Colonic mucosa (tissue), 4 donors: ENCODE measurements around the gene TMEM131. TPM values are rescaled to one million over a fixed set of nuclear protein-coding genes. Genes with fewer than 3 reads are reported as not detected.
"Not testable (repeated sequence)": the region's sequence is repeated elsewhere in the genome, so short reads cannot be mapped to it uniquely, and the experiment has no call there.

ENCODE experiments used
- DNase-seq: peaks from one replicate; pipeline ENCODE4 v3.0.0-alpha.2; 2020
- H3K27ac ChIP-seq: fragments of 200-600 bp; one replicate; pipeline ENCODE4 v1.8.0; 2021
- H3K27me3 ChIP-seq: fragments of 200-600 bp; one replicate; pipeline ENCODE4 v1.8.0; 2021
- H3K36me3 ChIP-seq: fragments of 200-600 bp; one replicate; pipeline ENCODE4 v1.8.0; 2021
- H3K4me1 ChIP-seq: fragments of 200-600 bp; one replicate; pipeline ENCODE4 v1.8.0; 2021; ENCODE audit warnings: mild to moderate bottlenecking
- H3K4me3 ChIP-seq: fragments of 200-600 bp; one replicate; pipeline ENCODE4 v1.8.0; 2021
- H3K9ac ChIP-seq, 2 donors: one replicate each; pipeline ENCODE4 v1.7.0; 2013; ENCODE audit warnings: control low read depth in 2 of 2, low read depth in 2 of 2, low read length in 2 of 2
- H3K9me3 ChIP-seq: fragments of 200-600 bp; one replicate; pipeline ENCODE4 v1.8.0; 2021
- CTCF ChIP-seq: fragments of 200-600 bp; IDR thresholded peaks from one replicate; pipeline ENCODE4 v1.8.0; 2022; ENCODE audit warnings: antibody characterized with exemption, mild to moderate bottlenecking
- intact Hi-C: fragments of 100-400 bp; cut with DNase I; formaldehyde crosslinking; loops from one replicate; pipeline ENCODE4 v1.14.1; 2022
- total RNA-seq, 2 donors: library from RNA; stranded (reverse); fragmentation: NEBNext Ultra II Directional in 1 of 2; extraction: Animal tissue kit (Norgen Biotek cat#: 25700) in 1 of 2; gene quantifications; one replicate each; pipeline ENCODE4 v1.2.1, GENCODE V29; 2021
- donor health status: healthy.
- donor health status: DM: no; HTN: no; CAD: no.
- donor health status: DM: no; HTN: no; CAD: no.

The TMEM131 gene
- total RNA-seq, 2 donors from 2014 or later = 52.4 to 60.8 TPM

DNA sequence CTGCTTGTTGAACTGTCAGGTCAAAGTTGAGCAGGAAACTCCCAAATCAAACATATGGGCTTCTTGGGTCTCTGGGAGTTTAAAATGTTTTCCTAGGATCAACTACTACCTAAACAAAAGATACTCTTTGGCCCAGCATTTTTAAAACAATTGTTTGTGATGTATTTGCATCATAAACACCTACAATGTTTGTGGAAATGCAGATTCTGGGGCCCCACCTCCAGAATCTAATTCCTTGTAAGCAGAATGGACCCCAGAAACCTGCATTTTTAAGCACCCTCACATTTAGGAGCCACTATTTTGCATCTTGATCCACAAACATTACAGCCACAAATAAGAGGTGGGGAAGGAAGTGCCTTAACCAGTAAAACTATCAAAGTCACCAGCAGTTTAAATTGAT is 104.1 kb downstream of the TMEM131 start:
- H3K9ac ChIP-seq = no peak overlapping the region
- no peak for DNase-seq
- intact Hi-C loops = no loop called here

DNA sequence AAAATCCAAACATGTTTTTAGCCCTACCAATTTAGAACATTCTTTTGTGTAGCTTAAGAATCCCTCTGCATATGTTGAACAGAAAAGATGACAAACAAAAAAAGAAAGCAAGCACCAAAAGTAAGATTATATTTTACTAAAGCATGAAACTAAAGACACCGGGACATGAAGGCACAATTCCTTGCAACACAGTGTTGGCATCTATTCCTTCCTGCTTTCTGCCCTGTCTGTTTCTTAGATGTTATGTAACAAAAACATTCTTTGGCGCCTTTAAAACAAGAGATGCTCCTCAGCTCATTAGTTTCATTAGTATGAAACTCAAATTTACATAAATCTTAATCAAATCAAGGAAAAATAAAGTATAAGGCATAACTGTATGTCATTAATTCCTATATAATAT is 106.6 kb downstream of the TMEM131 start:
- Histone ChIP-seq H3K9ac (no peak overlapping the region), H3K4me3 (no peak overlapping the region), H3K9me3 (no peaks in the 10 kb centered on the region), H3K4me1 (no peaks in the 10 kb centered on the region), H3K27ac (no peak overlapping the region), H3K27me3 (no peaks in the 10 kb centered on the region), H3K36me3 (peaks cover 9% of the 10 kb centered on the region)
- TF ChIP-seq CTCF = no peak
- intact Hi-C loops = no loop called here
- no peak for DNase-seq

More for the DNA sequence above, 104.1 kb downstream of the TMEM131 start:
- no peaks in the 10 kb centered on the region for H3K9me3 ChIP-seq
- H3K4me3 ChIP-seq = no peak overlapping the region
- no peak overlapping the region for H3K27ac ChIP-seq
- no peaks in the 10 kb centered on the region for H3K27me3 ChIP-seq
- peaks cover 6% of the 10 kb centered on the region for H3K36me3 ChIP-seq
- no peaks in the 10 kb centered on the region for H3K4me1 ChIP-seq
- TF ChIP-seq CTCF = no peak

DNA sequence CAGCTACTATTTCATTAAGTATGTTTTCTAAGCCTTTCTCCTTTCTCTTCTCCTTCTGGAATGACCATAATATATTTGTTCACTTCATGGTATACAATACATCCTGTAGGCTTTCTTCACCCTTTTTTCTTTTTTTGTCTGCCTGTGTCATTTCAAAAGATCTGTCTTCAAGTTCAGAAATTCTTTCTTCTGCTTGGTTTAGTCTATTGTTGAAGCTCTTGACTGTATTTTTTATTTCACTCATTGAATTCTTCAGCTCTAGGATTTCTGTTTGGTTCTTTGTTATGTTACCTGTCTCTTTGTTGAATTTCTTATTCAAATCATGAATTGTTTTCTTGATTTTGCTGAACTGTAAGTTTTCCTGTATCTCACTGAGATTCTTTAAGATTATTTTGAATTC is 109.9 kb downstream of the TMEM131 start:
- Histone ChIP-seq H3K9ac (no peak overlapping the region), H3K4me3 (no peak overlapping the region), H3K9me3 (no peaks in the 10 kb centered on the region), H3K36me3 (peaks cover 9% of the 10 kb centered on the region), H3K27ac (no peak overlapping the region), H3K27me3 (no peaks in the 10 kb centered on the region), H3K4me1 (no peaks in the 10 kb centered on the region)
- intact Hi-C loops = no loop called here
- no peak for TF ChIP-seq CTCF
- DNase-seq = no peak

DNA sequence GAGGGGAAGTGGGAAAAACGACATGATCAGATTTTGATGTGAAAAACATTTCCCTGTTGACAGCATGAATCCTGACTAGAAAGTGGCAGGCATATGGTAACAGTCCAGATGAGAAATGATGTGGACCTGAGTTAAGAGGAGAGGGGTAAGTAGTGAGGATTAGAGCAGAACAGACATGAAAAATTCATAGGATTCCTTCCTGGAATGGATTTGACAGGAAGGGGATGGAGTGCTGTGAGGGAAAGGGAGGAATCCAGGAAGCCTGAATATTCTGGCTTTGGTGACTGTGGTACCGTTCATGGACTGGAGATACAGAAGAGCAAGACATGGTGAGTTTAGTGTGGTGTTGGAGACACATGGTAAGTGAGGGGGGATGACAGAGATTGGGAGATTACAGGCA is 115.4 kb downstream of the TMEM131 start:
- no peak for DNase-seq
- TF ChIP-seq CTCF = no peak
- Histone ChIP-seq H3K27me3 (no peaks in the 10 kb centered on the region), H3K36me3 (no peaks in the 10 kb centered on the region), H3K9ac (no peak overlapping the region), H3K9me3 (no peaks in the 10 kb centered on the region), H3K4me3 (no peak overlapping the region), H3K27ac (no peak overlapping the region), H3K4me1 (no peaks in the 10 kb centered on the region)
- intact Hi-C loops = no loop called here

DNA sequence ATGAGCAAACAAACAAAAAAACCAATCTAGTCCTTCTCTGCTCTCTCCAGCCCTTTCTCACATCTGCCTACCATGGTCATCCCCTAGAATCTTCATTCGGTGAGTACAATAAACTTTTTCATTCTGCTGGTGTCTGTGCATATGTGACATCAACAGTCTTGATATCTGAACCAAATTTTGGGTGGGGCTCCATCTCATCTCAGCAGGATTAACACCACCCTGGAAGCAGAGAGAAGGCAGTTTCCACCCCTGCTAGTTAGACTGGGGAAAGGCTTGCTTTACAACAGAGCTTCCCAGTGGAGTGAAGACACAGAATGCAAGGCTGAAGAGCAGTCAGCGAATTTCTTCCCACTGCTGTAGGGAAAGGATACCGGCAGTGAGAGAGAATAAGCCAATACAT is 116.9 kb downstream of the TMEM131 start:
- intact Hi-C loops = no loop called here
- H3K9ac ChIP-seq = no peak overlapping the region
- H3K36me3 ChIP-seq = no peaks in the 10 kb centered on the region
- no peak for TF ChIP-seq CTCF
- H3K27me3 ChIP-seq = no peaks in the 10 kb centered on the region
- no peak overlapping the region for H3K27ac ChIP-seq
- DNase-seq = no peak
- no peaks in the 10 kb centered on the region for H3K4me1 ChIP-seq
- no peak overlapping the region for H3K4me3 ChIP-seq
- H3K9me3 ChIP-seq = no peaks in the 10 kb centered on the region

DNA sequence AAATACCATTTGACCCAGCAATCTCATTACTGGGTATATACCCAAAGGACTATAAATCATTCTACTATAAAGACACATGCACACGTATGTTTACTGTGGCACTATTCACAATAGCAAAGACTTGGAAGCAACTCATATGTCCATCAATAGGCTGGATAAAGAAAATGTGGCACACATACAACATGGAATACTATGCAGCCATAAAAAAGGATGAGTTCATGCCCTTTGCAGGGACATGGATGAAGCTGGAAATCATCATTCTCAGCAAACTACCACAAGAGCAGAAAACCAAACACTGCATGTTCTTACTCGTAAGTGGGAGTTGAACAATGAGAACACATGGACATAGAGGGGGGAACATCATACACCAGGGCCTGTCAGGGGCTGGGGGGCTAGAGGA is 117.4 kb downstream of the TMEM131 start:
- H3K36me3 ChIP-seq, H3K9ac ChIP-seq, H3K9me3 ChIP-seq, H3K27me3 ChIP-seq, H3K4me1 ChIP-seq, DNase-seq, H3K4me3 ChIP-seq, intact Hi-C loops, H3K27ac ChIP-seq: not testable (repeated sequence)
